Measurements from ENCODE around the gene STXBP5L. TPM values are rescaled to one million over a fixed set of nuclear protein-coding genes. Genes with fewer than 3 reads are reported as not detected.
"Not testable (repeated sequence)": the region's sequence is repeated elsewhere in the genome, so short reads cannot be mapped to it uniquely, and the experiment has no call there.

The STXBP5L gene
- 0.04 TPM for polyA plus RNA-seq (ENCODE audit: insufficient read length)

DNA sequence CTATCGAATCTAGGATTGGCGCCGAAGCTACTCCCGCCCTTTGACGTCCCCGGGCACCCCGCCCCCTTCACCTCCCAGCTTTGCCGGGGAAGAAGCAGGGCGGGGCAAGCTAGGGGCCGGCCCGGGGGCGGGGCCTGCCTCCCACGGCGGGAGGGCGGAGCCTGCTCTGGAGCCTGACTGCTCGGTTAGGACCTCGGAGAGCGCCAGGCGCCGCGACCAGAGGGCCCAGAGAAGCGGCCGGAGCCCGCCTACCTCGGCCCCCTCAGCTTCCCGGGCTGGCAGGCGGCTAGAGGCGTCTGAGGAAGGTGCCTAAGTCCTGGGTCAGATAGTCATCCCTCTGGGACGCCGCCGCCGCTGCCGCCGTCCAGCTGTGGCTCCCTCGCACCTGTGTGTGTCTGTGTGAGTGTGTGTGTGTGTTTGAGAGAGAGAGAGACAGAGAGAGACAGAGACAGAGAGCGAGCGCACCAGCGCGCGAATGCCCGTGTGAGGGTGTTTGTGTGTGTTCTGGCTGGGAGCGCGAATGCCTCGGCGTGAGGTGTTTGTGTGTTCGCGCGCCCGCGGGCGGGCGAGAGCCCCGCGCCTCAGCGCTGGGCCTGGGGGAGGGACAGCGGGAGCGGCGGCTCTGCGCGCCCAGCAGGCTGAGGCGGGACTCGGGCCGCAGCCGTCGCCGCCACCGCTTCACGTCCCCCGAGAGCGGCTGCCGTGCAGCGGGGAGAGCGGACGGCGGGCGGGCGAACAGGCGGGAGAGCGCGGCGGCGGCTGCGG lies at the start of gene STXBP5L:
Gene STXBP5L, plus strand, starts transcription at position 176 of the 765 bp plus-strand sequence. CDS start 1,374 bp downstream, outside the sequence.
- no peak for DNase-seq (ENCODE audit: low read depth)

- DNase-seq (ENCODE audit: low read depth): no peak
Measured at GRCh38 chr3:120858521-120858920, 49.5 kb upstream of the STXBP5L start.

- DNase-seq (ENCODE audit: low read depth): no peak
Measured at GRCh38 chr3:120864541-120864940, 43.5 kb upstream of the STXBP5L start.

GRCh38 chr3:120875507-120875906 lies 32.5 kb upstream of the STXBP5L start:
- no peak for DNase-seq (ENCODE audit: low read depth)

DNA sequence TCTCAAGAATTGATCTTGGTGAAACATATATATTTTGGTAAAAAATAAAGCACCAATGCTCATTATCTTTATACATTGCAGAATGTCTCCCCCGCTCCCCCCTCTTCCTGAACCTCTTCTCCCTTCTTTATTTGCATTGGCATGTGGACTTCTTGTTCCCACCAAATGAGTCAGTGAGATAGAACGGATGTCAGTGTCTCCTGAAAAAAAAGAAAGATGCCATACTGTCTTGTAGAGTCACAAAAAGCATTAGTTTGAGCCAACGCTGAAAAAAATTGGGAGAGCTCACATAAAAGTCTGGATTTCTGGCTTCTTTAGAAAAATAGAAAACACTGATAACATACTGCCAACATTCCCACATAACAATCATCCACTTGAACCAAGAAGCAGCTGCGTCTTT lies 32.0 kb upstream of the STXBP5L start:
- DNase-seq (ENCODE audit: low read depth): no peak

GRCh38 chr3:120879411-120879810 lies 28.6 kb upstream of the STXBP5L start:
- DNase-seq (ENCODE audit: low read depth): no peak

- no peak for DNase-seq (ENCODE audit: low read depth)
Measured at GRCh38 chr3:120892921-120893320, 15.1 kb upstream of the STXBP5L start.

DNA sequence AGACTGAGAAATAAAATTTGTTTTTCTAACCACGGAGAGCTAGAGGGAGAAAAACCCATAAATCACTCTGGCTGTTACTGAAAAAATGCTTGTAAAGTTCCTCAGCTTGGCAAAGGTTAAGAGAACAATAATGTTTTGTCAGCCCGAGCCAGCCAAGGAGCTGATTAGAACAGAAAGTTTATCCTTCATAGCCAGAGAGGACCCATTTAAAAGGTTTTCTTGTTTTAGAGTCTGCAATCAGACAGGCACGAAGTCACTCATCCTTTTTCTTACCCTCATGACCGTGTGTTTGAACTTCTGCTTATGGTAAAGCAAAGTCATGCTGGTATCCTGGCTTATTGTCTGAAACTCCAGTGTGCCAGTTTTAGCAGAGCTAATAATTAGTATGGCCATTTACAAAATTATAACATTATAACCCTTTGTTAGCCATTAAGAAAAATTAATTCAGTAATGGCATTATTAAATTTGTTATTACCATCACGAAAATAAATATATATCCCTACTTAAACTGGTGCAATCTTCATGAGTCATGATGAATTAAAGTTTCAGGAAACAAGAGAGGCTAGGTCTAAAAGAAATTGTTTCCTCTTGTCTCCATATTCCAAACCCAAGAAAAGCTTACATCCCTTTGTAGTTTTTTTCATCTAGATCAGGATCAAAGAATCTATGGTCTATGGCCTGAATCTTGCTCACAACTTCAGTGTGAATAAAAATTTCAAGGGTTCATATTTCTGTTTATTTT lies 13.5 kb upstream of the STXBP5L start:
- no peak for DNase-seq (ENCODE audit: low read depth)

GRCh38 chr3:120901716-120902115 lies 6.3 kb upstream of the STXBP5L start:
- DNase-seq (ENCODE audit: low read depth): not testable (repeated sequence)

DNA sequence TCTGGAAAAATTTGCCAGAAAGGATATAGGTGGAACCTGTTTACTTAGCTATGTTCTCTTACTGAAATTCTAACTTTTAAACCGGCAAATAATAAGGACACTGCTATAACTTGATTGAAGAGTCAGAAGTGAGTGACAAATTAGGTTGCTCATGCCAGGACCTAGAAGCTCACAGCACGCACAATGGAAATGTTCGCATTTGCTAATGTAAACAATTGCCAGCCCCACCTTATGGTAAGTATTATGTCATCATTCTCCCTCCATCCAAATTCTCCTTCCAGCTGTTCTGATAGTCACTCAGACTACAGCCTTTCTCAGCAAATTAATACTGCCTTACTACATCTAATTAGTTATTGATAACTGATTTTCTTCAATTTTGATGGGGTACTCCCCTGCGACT lies 4.8 kb upstream of the STXBP5L start:
- no peak for DNase-seq (ENCODE audit: low read depth)

DNA sequence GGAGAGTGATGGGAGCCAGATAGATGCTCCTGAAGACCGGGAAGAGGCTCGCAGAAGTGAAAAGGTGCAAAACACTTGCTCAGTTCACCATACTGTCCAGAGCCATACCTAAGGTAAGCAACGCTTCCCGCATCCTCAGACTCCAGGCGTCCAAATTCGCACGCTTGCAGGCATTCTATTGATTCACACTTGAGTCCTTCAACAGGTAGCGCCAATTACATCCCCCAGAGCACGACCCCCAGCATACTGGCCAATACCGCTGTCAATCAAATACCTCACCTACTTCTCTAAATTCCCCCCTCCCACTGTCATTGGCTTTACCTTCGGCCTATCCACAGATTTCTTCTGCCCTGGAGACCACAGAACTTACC lies 361 bp upstream of the STXBP5L start:
- no peak for DNase-seq (ENCODE audit: low read depth)

DNA sequence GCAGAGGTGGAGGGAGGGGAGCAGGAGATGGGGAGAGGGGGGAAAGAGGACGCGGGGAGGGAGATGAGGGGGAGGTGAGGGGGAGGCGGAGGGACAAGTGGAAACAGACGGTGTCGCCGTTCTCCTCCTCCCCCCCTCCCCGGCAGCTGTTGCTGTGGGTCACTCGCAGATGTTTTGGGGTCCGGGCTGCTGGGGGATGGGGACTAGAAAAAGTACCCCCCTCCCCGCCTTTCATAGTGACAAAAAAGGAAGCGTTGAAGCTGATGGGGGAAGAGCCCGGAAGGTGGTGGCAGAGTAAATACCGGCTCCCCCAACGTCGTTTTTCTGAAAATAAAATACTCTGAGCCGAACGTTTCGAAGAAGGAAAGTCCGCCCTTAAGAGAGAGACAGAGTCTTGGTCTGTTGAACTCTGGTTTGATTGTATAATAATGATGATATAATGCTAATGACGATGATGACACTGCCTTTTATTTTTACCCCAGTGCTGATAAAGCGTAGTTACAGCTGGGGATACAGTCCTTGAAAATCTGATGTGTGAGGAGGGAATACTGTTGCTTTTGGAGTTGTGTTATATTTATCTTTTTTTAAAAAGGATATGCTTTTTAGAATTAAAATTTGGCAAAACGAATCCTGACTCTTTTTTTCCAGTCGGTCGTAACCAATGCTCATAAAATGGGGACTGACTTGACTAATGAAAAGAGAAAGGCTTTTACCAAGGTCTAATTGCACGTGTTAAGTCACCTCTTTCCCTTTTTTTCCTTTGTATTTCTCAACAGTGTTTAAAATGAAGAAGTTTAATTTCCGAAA lies 993 bp downstream of the STXBP5L start:
- DNase-seq (ENCODE audit: low read depth): no peak

GRCh38 chr3:120909602-120909878 lies 1.5 kb downstream of the STXBP5L start:
- DNase-seq (ENCODE audit: low read depth): no peak

GRCh38 chr3:120926146-120926545 lies 18.1 kb downstream of the STXBP5L start:
- DNase-seq (ENCODE audit: low read depth): no peak

GRCh38 chr3:120928991-120929390 lies 21.0 kb downstream of the STXBP5L start:
- DNase-seq (ENCODE audit: low read depth): no peak

GRCh38 chr3:120931593-120931992 lies 23.6 kb downstream of the STXBP5L start:
- no peak for DNase-seq (ENCODE audit: low read depth)

DNA sequence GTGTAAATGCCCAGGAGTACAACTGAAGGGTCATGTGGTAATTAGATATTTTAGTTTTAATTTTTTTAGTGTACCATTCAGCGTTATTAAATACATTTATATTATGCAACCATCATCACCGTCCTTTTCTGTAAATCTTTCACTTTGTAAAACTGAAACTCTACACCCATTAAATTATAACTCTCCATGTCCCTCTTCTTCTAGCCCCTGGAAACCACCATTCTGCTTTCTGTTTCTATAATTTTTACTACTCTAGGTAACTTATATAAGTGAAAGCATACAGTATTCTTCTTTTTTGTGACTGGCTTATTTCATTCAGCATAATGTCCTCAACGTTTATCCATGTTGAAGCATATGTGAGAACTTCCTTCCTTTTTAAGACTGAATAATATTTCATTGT lies 48.1 kb downstream of the STXBP5L start:
- DNase-seq (ENCODE audit: low read depth): no peak

DNA sequence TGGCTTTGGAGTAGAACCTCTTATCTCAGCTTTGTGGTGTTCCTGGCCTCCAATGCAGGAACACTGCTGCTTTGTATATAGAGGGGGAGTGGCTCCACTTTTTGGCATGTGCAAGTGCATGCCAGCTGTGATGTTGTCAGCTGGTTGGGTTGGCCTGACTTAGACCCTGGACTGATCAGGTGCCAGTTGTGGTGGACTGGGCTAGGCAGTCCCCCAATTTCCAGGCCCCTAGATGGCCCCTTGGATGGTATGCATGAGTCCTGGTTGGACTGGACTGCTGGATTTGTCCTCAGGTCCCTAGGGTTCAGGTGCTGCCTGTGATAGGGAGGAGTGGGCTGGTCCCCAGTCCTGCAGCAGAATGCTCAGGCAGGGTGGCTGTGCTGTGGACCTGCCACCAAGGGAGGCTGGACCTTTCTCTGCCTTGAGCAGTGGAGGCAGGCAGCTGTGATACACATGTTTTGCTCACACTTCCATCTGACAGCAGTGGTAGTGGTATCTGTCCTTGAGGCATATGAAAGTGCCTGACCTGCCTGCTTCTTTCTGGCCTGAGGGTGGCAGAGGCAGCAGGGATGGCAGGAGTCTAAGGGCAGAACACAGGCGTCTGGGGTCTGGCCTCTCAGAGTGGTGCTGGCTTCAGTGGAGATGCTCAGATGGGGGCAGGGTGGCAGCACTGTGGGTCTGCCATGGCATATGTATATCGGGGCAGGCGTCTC lies 74.8 kb downstream of the STXBP5L start:
- DNase-seq (ENCODE audit: low read depth): no peak

DNA sequence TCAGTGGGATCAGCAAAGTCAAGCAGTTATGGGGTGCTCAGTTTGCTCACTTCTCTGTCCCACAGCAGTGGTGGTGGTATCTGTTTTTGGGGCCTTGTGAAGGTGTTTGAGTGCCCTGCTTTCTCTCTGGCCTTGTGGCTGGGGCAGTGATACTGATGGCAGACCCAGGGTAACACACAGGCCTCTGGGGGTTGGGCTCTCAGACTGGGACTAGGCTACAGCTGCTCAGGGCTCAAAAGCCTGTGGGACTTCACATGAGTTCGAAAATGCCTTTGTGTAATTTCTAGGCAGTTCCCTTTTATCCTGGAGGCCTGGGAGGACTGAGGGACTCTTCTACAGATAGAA lies 75.3 kb downstream of the STXBP5L start:
- DNase-seq (ENCODE audit: low read depth): no peak

DNA sequence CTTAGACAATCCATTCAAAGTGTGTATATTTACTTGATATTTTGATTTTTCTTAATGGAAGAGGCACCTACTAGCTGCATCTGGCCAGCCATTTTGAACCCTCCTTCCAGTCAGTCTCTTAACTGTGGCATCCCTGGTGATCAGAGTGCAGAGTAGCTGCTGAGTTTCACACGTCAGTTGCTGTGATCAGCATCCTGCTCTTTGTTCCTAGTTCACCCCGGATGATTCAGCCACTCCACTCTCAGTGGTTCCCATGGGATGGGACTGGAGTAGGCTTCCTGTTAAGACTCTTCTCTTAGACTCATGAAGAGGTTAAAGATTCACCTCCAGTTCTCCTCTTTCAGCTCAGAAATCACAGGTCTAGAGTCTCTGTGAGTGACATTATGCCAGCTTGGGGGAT lies 75.8 kb downstream of the STXBP5L start:
- no peak for DNase-seq (ENCODE audit: low read depth)

DNA sequence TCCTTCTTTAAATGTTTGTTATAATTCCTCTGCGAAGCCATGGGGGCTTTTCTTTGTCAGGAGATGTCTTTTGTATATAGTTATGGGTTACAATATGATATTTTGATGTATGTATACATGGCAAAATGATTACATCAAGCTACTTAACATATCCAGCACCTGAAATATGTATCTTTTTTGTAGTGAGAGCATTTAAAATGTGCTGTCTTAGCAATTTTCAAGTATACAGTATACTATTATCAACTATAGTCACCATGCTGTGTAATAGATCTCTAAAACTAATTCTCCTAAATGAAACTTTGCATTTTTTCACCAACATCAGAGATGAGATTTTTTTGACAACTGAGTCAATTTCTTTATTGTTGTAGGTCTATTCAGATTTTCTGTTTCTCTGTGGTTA lies 77.2 kb downstream of the STXBP5L start:
- no peak for DNase-seq (ENCODE audit: low read depth)

DNA sequence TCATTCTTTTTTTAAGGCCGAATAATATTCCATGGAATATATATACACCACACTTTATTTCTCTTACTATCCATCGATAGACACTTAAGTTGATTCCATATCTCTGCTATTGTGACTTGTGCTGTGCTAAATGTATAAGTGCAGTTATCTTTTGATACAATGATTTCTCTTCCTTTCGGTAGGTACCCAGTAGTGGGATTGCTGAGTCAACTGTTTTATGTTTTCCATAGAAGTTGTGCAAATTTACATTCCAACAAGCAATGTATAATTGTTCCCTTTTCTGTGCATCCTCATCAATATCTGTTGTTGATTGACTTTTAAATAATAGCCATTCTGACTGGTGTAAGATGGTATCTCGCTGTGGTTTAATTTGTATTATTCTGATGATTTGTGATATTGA lies 81.0 kb downstream of the STXBP5L start:
- DNase-seq (ENCODE audit: low read depth): no peak

Data from forelimb muscle (tissue), 1 donor.